ENCODE data around the gene NSUN4.
"Not testable (repeated sequence)": the region's sequence is repeated elsewhere in the genome, so short reads cannot be mapped to it uniquely, and the experiment has no call there.

Gene NSUN4

DNA sequence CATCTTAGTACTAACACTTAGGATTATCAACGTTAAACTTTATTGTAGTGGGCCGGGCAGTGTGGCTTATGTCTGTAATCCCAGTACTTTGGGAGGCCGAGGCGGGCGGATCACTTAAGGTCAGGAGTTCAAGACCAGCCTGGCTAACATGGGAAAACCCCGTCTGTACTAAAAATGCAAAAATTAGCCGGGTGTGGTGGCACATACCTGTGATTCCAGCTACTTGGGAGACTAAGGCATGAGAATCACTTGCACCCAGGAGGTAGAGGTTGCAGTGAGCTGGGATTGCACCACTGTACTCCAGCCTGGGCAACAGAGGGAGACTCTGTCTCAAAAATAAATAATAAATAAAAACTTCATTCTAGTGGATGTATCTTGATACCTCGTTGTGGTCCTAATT lies 25.2 kb downstream of the NSUN4 start:
- not testable (repeated sequence) for DNase-seq (ENCODE audit: low read depth in 3 of 3)

DNA sequence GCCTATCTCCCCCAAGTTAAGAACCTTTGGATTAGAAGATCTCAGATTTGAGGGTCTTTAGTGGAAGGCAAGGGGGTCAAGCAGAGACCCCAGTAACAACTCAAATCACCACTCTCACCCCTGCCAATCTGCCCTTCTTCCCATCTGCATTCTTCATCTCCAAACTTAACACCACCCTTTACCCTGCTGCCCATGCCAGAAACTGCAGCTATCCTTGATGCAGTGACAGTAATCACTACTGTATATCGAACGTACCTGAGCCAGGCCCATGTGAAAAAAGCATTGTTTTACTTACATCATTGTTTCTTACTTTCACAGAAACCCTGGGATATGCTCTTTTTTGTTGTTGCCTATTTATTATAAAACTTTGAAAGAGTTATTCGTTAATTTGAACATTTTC lies 26.5 kb downstream of the NSUN4 start:
- no peak for DNase-seq (ENCODE audit: low read depth in 3 of 3)

DNA sequence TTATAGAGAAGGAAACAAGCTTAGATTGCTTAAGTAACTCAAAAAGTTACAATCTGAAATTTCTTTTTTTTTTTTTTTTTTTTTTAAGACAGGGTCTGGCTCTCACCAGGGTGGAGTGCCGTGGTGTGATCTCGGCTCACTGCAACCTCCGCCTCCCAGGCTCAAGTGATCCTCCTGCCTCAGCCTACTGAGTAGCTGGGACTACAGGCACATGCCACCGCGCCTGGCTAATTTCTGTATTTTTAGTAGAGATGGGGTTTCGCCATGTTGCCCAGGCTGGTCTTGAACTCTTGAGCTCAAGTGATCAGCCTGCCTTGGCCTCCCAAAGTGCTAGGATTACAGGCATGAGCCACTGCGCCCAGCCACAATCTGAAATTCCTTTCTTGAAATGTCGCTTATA lies 27.1 kb downstream of the NSUN4 start:
- not testable (repeated sequence) for DNase-seq (ENCODE audit: low read depth in 3 of 3)

DNA sequence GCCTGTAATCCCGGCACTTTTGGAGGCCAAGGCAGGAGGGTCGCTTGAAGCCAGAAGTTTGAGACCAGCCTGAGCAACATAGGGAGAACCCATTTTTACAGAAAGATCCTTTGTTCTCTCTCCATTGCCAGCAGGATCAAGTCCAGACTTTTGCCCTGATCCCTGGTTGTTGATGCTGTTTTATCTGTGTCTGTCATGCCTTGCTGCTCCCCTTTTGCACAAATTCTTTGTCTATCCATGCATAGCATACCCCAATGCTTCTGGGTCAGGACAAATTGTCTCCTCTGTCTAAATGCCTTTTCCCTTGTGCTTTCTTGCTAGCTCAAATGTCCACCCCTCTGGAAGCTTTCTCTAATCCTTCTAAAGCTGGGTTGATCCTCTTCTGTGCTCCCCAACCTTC lies 28.2 kb downstream of the NSUN4 start:
- DNase-seq (ENCODE audit: low read depth in 3 of 3), result no peak

DNA sequence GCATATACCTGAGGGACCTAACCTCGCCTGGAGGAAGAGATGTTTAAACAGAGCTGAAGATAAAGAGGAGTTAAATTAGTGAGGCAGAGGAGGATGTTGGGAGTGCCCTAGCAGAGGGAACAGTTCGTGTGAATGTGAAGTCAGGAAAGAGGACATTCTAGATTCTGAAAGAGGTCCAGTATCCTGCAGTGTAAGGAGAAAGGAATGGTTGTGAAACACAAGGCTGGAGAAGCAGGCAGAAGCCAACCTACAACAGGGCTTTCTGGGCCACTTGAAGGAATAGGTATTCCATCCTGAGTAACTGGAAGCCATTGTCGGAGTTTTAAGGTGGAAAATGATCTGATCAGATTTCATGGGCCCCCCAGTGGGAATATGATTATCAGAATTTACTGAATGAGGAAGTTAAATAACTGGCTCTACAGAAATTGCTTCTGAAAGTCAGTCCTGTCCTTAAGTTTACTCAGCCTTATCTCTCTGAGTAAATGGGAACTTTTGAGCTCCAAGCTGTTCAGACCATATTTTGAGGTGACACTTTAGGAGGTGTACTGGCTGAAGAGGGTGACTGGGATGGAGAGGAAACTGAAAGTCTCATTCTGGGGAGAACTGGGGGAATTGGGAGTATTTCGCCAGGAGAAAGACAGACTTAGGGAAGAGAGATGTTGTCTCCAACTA lies 29.1 kb downstream of the NSUN4 start:
- no peak for DNase-seq (ENCODE audit: low read depth in 3 of 3)

DNA sequence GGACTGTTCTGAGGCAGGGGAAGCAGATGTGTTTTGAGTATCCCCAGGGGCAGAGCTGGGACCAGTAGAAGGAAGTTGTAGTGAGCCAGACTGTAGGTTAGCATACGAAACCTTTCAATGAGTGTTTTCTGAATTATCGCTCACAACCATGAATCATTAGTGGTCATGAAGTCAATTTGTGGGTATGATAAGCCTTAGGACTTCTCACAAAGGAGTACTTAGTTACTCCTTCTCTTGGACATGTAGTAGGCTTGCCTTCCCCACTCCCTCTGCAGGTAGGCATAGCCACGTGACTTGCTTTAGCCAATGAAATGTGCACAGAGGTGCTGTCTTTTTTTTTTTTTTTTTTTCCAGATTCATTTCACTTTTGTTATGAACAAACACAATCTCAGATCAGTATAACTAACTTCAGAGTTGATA lies 29.6 kb downstream of the NSUN4 start:
- no peak for DNase-seq (ENCODE audit: low read depth in 3 of 3)

DNA sequence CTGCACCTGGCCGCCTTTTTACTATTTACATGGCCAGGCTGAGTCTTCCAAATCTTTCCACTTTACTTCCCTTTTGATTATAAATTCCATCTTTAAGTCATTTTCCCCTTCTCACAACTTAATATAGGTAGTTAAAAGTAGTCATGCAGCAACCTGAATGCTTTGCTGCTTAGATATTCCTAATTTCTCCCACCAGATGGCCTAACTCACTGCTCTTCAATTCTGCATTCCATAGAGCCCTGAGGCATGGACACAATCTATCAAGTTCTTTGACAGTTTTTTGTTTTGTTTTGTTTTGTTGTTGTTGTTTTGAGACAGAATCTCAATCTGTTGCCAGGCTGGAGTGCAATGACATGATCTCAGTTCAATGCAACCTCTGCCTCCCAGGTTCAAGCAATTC lies 31.8 kb downstream of the NSUN4 start:
- DNase-seq (ENCODE audit: low read depth in 3 of 3), result no peak

DNA sequence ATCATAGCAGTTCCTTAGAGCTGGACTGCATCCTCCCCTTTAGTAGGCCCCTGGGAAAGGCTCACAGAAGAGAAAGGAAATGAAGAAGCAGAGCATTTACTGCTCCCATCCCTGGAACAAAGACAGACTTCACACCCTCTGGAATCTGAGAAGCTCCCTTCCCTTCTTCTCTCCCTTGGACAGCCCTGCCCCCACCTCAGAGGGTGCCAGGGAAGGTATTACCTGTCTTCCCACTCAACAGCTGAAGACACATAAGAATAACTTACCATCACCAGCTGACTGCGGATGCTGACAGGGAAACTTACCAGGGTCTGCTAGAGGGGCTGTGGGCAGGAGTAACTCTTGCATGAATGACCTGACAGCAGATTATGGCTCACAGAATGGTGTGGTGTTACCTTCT lies 39.4 kb downstream of the NSUN4 start:
- DNase-seq (ENCODE audit: low read depth in 3 of 3), result no peak

DNA sequence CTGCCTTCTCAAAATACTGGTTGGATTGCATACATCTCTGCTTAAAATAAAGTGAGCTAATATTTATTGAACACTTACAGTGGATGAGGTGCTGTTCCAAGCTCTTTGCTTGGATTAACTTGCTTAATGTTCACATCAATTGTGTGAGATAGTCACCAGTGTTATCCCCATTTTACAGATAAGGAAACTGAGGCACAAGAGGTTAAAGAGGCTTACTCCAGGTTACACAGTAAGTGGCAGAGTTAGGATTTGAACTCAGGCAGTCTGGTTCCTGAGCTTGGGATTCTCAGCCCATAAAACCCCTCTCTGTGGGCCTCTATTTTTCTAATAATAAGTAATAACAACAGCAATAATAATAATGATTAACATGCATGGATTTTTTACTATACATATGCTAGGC lies 39.9 kb downstream of the NSUN4 start:
- no peak for DNase-seq (ENCODE audit: low read depth in 3 of 3)

DNA sequence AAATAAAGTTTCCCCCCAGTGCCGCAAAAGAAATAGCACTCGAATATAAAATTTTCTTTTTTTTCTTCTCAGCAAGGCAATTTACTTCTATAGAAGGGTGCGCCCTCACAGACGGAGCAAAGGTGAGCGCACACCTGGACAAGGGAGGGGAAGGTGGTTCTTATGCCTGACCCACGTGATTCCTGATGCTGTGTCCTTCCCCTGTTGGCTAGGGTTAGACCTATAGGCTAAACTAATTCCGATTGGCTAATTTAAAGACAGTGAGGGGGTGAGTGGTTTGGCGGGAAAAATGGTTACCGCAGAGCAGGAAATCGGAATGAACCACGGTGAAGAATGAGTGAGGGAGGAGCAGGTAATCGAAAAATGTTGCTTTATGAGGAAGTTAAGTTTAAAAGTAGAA lies 52.9 kb downstream of the NSUN4 start:
- DNase-seq (ENCODE audit: low read depth in 3 of 3), result no peak

DNA sequence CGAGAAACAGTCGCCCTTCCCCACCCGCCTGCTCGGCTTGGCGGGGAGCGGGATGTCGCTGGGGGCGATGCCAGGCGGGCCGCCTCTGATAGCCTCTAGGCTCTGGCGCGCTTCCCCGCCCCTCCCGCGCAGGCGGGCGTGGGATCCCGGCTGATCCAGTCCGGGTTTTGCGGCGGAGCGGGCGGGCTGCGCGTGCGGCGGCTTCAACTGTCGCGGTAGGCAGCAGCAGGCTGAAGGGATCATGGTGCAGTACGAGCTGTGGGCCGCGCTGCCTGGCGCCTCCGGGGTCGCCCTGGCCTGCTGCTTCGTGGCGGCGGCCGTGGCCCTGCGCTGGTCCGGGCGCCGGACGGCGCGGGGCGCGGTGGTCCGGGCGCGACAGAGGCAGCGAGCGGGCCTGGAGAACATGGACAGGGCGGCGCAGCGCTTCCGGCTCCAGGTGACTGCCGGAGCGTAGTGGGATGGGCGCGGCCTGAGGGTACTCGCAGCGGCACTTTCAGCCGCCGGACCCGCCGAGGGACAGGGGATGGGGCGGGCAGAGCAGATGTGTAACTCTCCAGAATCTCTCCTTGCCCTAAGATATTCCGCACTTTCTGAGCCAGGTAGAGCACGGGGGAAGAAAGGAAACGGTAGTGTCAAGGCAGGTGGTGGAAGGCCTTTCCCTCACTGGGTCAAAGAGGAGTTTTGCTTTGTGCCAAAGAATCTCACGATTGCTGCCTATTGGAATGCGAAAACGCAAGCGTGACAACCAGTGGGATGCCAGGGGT lies 53.7 kb downstream of the NSUN4 start, which contains the start of gene FAAH:
TSS of gene FAAH (plus strand) at position 210 of the 764 bp plus-strand sequence. CDS start at position 242, 32 bp downstream.
- DNase-seq (ENCODE audit: low read depth in 3 of 3), result peak; percentile 8 to 49 (median 21)

DNA sequence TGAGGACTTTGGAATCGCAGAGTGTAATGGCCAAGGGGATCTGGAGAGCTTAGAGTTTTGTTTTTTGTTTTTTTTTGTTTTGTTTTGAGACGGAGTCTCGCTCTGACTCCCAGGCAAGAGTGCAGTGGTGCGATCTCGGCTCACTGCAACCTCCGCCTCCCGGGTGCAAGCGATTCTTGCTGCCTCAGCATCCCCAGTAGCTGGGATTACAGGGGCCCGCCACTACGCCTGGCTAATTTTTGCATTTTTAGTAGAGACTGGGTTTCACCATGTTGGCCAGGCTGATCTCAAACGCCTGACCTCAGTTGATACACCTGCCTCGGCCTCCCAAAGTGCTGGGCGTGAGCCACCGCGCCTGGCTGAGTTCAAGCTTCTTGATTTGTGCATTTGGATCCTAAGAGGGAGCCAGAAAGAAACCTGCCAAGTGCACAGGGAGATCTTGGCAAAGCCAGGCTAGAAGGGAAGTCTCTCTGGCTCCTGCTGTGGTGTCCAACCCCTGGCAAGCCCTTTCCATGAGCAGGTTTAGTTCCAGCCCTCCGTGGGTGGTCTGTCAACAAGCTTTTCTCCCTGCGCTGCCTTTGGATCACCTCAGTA lies 54.4 kb downstream of the NSUN4 start:
- no peak for DNase-seq (ENCODE audit: low read depth in 3 of 3)

DNA sequence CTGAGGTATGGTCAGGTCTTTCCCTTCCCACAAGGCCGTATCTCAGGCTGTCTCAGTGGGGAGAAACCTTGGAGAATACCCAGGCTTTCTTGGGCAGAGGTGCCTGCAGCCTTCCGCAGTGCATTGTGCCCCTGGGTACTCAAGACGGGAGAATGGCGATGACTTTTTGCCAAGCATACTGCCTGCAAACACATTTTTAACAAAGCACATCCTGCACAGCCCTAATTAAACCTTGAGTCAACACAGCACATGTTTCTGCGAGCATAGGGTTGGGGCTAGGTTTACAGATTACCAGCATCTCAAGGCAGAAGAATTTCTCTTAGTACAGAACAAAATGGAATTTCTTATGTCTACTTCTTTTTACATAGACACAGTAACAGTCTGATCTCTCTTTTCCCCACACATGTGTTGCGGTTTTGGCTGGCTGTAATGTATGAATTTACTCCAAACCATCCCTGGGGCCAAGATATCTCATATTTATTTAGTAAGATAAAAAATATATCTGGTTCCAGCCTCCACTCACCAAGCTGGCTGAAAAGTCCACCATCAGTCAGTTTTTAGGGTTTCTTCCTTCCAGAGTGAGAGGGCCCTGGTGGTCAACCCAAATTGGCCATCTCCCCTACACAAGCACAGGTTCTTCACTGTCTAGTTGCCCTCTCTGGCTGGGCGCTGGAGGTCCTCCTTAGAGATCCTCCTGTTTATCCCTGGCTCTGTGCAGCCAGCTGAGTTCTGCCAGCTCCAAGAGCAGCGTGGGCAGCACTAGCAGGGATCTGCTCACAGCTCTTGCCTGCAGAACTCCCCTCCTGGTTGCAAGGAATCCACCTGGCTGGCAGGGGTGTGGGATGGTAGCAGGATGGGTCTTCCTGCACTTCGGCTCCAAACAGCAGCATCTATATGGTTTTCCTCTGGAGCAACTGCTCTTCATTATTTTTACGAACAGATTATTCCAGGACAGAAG lies 56.1 kb downstream of the NSUN4 start:
- no peak for DNase-seq (ENCODE audit: low read depth in 3 of 3)

DNA sequence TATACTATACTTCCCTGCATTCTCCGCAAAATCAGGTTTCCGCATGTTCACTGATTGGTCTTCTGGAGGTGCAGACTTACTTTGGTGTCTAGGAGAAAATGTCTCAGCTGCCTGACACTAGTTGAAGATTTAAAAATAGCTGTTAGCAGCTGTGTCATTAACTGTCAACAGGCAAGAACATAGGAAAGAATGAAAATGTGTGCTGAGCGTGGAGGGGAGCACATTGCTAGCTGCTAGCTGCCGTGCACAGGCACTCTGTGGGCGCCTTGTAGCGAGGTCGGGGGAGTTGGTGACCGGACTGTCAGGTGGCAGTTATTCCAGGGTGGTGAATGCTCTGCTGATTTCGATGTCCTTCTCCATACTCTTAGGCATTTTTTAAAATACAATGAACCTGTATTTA lies 58.7 kb downstream of the NSUN4 start:
- DNase-seq (ENCODE audit: low read depth in 3 of 3), result no peak

DNA sequence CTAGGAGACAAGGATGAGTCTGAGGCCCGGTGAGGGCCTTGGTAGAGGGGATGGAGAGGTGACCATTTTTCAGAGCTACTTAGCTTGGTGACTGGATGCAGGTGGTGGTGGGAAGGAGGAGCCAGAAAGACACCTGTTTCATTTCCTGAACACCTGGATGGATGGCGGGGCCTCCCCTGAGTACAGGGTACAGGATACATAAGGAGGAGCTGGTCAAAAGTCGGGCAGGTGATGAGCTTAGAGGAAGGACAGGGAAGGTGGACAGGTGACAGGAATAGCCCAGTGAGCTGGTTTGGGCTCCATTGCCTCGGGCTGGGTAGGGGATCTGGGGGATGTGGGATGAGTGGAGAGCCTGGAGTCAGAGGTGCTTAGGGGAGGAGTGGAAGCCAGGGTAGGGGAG lies 59.8 kb downstream of the NSUN4 start:
- no peak for DNase-seq (ENCODE audit: low read depth in 3 of 3)

DNA sequence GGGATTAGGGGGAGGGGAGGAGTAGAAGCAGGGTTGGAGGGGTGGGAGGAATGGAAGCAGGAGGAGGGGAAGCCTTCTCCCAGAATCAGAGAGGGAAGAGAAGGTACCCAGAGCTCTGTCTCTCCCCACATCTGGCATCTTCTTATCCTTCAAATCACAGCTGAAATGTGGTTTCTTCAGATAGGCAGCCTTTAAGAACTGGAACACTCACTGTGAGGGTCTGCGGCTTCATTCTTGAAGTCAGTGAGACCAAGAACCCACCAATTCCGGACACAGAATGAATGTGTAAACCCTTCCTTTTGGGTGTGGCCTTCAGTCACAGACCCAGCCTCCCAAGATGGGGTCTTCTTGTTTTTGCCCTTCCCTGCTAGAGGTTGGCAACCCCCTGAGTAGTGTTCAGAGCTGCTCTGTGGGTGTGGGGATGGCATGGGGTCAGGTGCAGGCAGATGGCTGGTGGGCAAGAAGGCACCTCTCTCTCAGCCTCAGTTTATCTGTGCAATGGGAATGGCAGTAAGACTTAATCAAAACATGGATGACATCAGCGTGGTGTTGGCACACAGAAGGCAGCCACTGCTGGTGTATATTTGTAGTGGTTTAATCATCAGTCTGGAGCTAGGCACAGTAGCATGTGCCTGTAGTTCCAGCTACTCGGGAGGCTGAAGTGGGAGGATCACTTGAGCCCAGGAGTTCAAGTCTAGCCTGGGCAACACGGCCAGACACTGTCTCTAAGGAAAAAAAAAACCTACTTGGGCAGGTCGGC lies 60.7 kb downstream of the NSUN4 start:
- DNase-seq (ENCODE audit: low read depth in 3 of 3), result no peak

DNA sequence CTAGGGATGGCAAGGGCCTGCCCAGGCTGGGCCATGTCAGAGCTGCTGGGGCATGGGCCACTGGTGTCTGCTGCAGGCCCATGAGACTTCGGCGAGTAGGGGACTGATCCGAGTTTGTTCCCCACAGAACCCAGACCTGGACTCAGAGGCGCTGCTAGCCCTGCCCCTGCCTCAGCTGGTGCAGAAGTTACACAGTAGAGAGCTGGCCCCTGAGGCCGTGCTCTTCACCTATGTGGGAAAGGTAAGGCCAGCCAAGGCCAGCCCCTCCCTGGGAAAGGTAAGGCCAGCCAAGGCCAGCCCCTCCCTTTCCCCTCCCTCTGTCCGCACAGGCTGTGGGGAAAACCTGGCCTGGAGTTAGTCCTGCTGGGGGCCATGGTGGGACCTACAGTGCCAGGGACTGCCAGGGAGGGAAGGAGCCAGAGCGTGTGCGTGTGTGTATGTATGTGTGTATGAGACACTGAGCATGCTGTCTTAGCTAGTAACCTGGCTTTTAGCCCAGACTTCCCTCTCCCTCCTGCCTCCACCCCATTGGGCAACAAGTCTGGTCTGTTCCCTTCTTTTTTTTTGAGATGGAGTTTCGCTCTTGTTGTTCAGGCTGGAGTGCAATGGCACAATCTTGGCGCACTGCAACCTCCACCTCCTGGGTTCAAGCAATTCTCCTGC lies 61.5 kb downstream of the NSUN4 start:
- DNase-seq (ENCODE audit: low read depth in 3 of 3), result no peak

DNA sequence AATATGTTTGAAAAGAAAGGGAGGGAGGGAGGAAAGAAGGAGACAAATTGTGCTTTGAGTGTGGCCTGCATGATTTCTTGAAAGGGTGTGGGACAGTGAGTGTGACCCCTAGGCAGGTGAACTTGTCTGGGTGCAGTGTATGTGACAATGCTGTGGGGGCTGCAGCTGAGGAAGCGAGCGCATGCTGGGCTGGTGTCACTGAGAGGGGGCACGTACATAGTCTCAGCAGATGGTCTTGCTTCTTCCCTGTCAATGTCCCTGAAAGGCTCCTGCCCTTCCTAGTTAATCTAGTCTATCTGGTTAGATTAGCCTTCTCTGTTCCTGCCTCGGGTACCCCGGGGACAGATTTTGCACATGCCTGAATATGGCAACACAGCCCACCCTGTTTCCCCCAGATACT lies 63.3 kb downstream of the NSUN4 start:
- DNase-seq (ENCODE audit: low read depth in 3 of 3), result no peak

DNA sequence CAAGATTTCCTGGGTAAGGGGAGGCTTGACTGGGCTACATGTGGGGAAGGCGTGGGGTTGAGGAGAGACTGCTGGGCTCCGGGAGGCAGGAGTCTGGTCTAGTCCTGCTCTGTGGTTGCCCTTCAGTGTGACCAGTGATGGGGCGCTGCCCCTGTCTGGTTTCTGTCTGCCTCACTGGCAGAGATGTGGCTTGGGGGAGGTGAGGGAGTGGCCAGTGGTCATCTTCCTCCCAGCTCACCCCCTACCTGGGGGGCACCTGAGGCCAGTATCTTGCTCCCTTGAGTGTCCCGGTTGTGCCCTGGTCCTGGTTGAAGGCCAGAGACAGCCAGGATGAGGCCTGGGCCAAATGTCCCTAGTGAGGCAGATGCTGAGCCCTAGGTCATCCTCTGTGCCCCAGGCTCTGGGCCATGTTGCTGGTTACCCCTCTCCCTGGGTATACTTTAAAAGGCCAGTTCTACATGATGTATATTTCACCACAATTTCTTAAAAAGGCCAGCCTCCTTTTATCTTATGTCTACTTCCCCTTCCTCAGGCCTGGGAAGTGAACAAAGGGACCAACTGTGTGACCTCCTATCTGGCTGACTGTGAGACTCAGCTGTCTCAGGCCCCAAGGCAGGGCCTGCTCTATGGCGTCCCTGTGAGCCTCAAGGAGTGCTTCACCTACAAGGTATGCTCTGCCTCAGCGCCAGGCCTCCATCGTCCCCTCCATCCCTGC lies 64.0 kb downstream of the NSUN4 start:
- no peak for DNase-seq (ENCODE audit: low read depth in 3 of 3)

DNA sequence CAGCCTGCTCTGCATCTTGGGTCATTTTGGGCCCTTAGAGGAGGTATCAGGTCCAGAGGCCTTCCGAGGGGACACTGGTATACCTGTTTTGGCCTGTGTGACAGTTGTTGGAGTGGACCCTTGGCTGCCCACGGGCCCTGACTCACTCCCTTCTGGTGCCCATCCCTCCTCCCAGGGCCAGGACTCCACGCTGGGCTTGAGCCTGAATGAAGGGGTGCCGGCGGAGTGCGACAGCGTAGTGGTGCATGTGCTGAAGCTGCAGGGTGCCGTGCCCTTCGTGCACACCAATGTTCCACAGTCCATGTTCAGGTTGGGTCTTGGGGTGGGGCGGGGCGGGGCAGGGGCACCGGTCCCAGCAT lies 64.6 kb downstream of the NSUN4 start:
- DNase-seq (ENCODE audit: low read depth in 3 of 3), result no peak
